Measurements from ENCODE around the gene EIF3B. TPM values are rescaled to one million over a fixed set of nuclear protein-coding genes. Genes with fewer than 3 reads are reported as not detected.
A peak's percentile ranks its signal among the peaks of the same experiment; 100 is the strongest.
"Not testable (repeated sequence)": the region's sequence is repeated elsewhere in the genome, so short reads cannot be mapped to it uniquely, and the experiment has no call there.

EIF3B gene
- total RNA-seq, 1 donor from 2014 or later, result 136 TPM

DNA sequence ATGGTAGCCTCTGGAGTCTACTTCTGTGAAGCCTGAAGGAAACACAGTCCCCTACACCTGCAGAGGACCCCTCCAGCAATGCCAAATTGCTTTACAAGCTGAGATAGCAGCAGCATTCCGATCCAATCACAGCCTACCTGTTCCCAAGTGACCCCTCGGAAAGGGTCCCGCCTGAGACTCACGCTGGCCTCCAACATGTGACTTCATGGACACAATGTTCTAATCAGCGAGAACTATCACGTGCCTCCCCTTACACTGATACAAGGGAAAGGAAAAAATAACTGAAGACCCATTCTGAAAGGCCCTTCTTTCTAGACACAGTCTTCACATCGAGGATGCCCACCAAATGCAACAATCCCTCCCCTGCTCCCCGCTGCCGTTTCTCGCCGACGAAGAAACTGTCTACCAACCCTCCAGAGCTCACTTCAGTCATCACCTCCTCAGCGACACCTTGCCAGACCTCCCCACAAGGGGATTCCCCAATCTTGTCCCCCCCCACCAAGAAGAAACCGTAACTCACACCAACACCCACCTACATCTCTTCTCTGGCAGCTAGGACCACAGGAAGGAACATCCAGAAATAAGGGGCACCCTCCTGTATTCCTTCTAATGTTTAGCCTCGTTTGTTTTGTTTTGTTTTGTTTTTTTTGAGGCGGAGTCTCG lies 42.2 kb upstream of the EIF3B start:
- Mint-ChIP-seq H3K4me3 (ENCODE audit: unreplicated experiment) (peak overlapping the region; percentile 47), H3K27ac (ENCODE audit: unreplicated experiment) (no peak overlapping the region), H3K27me3 (ENCODE audit: unreplicated experiment) (peaks cover 7% of the 10 kb centered on the region), H3K9me3 (ENCODE audit: unreplicated experiment) (peaks cover 4% of the 10 kb centered on the region), H3K36me3 (ENCODE audit: unreplicated experiment) (no peaks in the 10 kb centered on the region), H3K4me1 (ENCODE audit: low read depth, unreplicated experiment) (no peaks in the 10 kb centered on the region)
- no peak for DNase-seq
- no peak for TF ChIP-seq CTCF (IDR thresholded peaks at IDR 0.05; ENCODE audit: partially characterized antibody, unreplicated experiment)

GRCh38 chr7:2313450-2314208 lies 41.0 kb upstream of the EIF3B start:
- DNase-seq, result no peak
- peak overlapping the region; percentile 68 for H3K27ac Mint-ChIP-seq (ENCODE audit: unreplicated experiment)
- no peak for TF ChIP-seq CTCF (IDR thresholded peaks at IDR 0.05; ENCODE audit: partially characterized antibody, unreplicated experiment)
- no peaks in the 10 kb centered on the region for H3K36me3 Mint-ChIP-seq (ENCODE audit: unreplicated experiment)
- peaks cover 4% of the 10 kb centered on the region for H3K9me3 Mint-ChIP-seq (ENCODE audit: unreplicated experiment)
- peaks cover 8% of the 10 kb centered on the region for H3K27me3 Mint-ChIP-seq (ENCODE audit: unreplicated experiment)
- no peaks in the 10 kb centered on the region for H3K4me1 Mint-ChIP-seq (ENCODE audit: low read depth, unreplicated experiment)
- peak overlapping the region; percentile 95 for H3K4me3 Mint-ChIP-seq (ENCODE audit: unreplicated experiment)

DNA sequence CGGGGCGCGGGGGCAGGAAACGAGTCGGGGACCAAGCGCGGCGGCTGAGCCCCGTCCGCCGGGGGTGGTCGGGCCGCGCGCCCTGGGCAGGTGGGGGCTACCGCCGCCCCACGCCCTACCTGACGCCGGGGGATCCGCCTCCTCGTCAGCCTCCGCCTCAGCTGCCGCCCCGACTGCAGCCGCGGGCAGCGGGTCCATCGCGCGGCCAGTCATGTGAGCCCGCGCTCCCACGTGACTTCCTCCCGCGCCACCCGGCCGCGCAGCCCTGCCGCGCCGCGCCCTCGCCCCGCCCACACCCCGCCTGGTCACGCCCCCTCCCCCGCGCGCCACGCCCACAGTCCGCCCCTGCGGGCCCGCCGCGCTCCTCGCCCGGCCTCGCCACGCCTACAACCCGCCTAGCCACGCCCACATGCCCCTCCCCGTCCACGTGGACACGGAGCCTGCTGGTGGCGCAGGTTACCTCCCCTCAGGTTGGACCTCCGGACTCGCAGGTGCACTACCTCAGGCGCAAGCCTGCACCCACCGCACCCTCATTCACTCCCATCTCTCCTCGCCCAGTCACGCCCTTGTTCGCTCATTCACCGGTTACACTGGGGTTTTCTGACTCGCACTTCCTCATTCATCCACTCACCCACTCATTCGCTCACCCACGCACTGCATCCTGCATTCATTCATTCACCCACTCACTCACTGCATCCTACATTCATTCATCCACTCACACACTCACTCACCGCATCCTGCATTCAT lies 40.2 kb upstream of the EIF3B start, which contains the start of gene SNX8:
TSS of gene SNX8 (minus strand) at position 233 of the 747 bp plus-strand sequence. CDS start at position 213, 20 bp downstream.
- Mint-ChIP-seq H3K36me3 (ENCODE audit: unreplicated experiment) (no peaks in the 10 kb centered on the region), H3K4me3 (ENCODE audit: unreplicated experiment) (peak within 1 kb of the TSS; percentile 95), H3K4me1 (ENCODE audit: low read depth, unreplicated experiment) (no peaks in the 10 kb centered on the region), H3K9me3 (ENCODE audit: unreplicated experiment) (peaks cover 4% of the 10 kb centered on the region), H3K27ac (ENCODE audit: unreplicated experiment) (peak within 1 kb of the TSS; percentile 68), H3K27me3 (ENCODE audit: unreplicated experiment) (peaks cover 8% of the 10 kb centered on the region)
- DNase-seq, result peak; percentile 95
- TF ChIP-seq CTCF (IDR thresholded peaks at IDR 0.05; ENCODE audit: partially characterized antibody, unreplicated experiment), result no peak

DNA sequence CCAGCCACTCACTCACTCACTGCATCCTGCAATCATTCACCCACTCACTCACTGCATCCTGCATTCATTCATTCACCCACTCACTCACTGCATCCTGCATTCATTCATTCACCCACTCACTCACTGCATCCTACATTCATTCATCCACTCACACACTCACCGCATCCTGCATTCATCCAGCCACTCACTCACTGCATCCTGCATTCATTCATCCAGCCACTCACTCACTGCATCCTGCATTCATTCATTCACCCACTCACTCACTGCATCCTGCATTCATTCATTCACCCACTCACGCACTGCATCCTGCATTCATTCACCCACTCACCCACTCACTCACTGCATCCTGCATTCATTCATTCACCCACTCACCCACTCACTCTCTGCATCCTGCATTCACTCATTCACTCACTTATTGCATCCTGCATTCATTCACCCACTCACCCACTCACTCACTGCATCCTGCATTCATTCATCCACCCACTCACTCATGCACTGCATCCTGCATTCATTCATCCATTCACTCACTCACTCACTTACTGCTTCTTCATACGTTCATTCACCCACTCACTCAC lies 39.6 kb upstream of the EIF3B start:
- H3K36me3 Mint-ChIP-seq (ENCODE audit: unreplicated experiment); H3K9me3 Mint-ChIP-seq (ENCODE audit: unreplicated experiment); H3K27ac Mint-ChIP-seq (ENCODE audit: unreplicated experiment); H3K4me1 Mint-ChIP-seq (ENCODE audit: low read depth, unreplicated experiment); H3K27me3 Mint-ChIP-seq (ENCODE audit: unreplicated experiment); H3K4me3 Mint-ChIP-seq (ENCODE audit: unreplicated experiment); DNase-seq: not testable (repeated sequence)

DNA sequence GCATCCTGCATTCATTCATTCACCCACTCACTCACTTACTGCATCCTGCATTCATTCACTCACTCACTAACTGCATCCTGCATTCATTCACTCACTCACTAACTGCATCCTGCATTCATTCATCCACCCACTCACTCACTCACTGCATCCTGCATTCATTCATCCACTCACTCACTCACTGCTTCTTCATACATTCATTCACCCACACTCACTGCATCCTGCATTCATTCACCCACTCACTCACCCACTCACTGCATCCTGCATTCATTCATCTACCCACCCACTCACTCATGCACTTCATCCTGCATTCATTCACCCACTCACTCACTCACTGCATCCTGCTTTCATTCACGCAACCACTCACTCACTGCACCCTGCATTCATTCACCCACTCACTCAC lies 38.8 kb upstream of the EIF3B start:
- no peak for DNase-seq
- H3K27ac Mint-ChIP-seq (ENCODE audit: unreplicated experiment), result no peak overlapping the region
- H3K4me3 Mint-ChIP-seq (ENCODE audit: unreplicated experiment), result no peak overlapping the region
- H3K9me3 Mint-ChIP-seq (ENCODE audit: unreplicated experiment), result peaks cover 5% of the 10 kb centered on the region
- no peak for TF ChIP-seq CTCF (IDR thresholded peaks at IDR 0.05; ENCODE audit: partially characterized antibody, unreplicated experiment)
- H3K36me3 Mint-ChIP-seq (ENCODE audit: unreplicated experiment), result no peaks in the 10 kb centered on the region
- H3K27me3 Mint-ChIP-seq (ENCODE audit: unreplicated experiment), result peaks cover 8% of the 10 kb centered on the region
- no peaks in the 10 kb centered on the region for H3K4me1 Mint-ChIP-seq (ENCODE audit: low read depth, unreplicated experiment)

Measured in glutamatergic neuron (in vitro differentiated cells).